ENCODE measurements around the gene B3GAT1.

B3GAT1 gene

DNA sequence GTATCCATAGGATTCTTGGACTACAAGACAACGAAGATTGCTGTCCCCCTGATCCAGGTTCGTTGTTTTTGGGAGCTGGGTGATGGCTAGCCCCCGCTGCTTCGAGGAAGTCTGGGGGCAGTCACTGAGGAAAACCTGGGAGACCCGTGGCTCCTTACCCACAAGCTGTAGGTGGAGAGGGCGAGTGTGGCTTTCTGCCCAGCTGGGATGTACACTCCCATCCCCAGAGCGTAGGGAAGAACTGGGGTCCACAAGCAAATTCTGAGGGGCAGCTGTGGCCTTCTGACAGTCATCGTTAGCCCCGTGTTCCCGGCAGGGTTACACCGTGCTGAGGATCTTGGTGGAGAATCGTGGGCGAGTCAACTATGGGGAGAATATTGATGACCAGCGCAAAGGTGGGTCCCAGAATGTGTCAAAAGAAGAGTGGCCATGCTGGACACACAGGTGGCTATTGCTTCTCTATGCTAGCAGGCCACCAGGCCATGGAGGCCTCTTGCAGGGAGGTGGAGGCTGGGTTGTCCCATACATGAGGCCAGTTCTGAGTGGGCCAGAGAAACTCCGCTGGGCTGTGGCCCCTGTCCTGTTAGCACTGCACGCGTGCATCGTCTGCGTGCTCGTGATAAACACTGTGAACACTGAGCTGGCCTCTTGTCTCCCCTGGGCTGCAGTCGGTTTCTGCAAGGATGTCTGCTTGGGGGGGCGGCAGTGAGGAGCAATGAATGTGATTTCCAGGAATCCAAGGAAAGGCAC is 40.4 kb downstream of the B3GAT1 start:
- DNase-seq, result no peak

DNA sequence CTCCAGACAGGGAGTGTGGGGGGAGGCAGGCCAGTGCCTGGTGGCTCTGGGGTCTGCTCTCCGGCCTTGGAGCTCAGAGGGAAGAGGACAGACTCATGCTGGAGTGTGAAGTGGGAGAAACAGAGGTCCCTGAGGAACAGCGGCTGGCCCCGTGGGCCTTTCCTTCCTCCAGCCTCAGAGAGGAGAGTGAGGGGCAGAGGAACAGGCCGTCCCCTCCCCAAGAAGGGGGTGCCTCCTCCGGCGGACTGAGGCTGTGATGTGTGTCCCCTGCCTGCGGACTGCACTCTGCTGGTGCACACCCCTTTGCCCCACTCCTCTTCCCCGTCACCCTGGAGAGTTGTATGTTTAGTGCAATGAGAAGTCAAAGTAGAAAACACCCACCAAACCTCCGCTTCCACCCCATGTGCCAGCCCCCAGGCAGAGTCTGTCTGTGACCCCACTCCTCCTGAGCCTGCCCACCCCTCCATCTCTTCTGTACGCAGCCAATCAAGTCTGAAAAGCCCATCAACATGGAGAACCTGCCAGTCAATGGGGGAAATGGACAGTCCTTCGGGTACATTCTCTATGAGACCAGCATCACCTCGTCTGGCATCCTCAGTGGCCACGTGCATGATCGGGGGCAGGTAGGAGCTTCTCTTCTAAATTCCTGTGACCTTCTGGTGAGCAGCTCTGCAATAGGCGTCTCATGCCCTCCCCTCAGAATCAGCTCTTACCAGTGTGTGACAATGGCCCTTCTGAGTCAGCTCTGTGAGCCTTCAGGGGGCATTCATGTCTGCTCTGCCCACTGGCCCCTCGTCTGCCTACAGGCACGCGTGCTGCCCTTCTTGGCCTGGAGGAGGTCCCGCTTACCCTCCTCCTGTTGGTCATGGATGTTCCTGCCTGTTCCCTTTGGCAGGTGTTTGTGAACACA is 41.3 kb downstream of the B3GAT1 start:
- no peak for DNase-seq

DNA sequence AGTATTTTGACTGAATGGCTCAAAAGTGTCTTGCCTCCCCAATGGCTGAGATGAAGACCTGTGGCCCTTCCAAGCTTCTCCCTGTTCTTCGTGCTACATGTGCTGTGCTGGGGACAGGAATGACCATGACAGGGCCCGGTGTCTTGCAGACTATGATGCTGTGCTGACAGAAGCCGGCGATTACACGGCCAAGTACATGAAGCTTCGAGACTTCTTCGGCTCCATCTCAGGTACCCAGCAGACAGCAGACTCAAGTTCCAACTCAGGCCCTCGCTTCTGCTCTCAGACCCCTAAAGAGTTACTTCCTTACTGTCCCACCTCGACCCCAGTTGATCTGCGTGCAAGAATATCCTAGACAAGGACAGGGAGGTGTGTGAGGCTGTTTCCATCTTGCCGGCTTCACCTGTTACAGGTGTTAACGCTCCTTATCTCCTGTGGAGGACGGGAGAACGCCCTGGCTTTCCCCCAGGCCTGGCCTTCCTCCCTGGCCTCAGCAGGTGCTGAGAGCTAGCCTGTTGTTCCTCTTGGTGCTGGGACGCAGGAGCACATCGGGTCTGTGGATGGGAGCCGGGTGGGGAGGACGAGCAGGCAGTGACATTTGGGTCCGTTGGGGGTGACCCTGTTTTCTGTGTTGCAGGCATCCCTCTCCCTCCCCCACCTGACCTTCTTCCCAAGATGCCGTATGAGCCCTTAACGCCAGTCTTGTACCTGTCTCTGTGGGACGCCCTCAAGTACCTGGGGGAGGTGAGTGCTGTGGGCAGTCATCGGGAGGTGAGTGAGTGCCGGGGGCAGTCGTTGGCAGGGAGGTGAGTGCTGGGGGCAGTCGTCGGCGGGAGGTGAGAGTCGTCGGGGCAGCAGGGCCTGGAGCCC is 42.2 kb downstream of the B3GAT1 start:
- no peak for DNase-seq

- DNase-seq, result no peak
Observed at GRCh38 chr11:134367781-134368180, 44.3 kb downstream of the B3GAT1 start.

- DNase-seq, result no peak
Observed at GRCh38 chr11:134366254-134366653, 45.8 kb downstream of the B3GAT1 start.

DNA sequence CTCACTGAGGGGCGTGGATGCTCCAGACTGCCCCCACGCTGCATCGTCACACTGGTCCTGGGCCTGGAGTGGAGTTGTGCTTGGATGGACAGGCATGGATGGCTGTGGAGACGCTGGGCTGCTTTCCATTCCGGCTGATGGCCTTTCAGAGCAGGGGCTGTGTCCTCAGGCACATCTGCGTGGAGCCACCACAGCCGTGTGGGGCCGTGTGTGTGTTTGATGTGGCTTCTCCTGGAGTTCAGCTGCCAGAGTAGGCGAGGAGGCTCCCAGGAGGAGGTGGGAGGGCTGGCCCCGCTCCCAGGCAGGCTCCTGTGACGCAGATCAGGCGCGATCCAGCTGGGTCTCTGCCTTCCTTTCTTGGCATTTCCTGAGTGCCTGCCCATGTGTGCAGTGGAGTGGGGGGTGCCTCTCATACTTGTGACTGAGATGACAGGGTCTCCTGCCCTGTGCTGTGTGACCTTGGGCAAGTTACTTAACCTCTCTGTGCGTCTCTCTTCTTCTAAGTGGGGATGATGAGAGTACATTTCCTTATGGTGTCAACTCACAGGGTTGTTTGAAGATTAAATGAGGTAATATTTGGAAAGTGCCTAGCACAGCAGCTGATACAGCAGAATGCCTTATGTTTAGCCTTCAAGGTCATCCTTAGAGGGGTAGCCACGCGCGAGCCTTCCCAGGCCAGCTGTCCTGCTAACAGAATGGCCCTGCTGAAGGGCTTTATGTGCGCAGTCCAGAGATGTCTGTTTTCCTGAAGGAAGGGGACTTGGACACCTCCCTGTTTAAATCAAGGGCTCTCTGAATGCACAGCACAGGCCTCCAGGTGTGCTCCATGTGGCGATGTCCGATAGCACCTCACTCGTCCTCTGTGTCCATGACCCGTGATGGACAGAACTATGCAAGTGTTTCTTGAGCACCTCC is 46.8 kb downstream of the B3GAT1 start:
- no peak for DNase-seq

- DNase-seq, result no peak
Observed at GRCh38 chr11:134364261-134364660, 47.8 kb downstream of the B3GAT1 start.

- no peak for DNase-seq
Observed at GRCh38 chr11:134363592-134363991, 48.5 kb downstream of the B3GAT1 start.

- DNase-seq, result no peak
Observed at GRCh38 chr11:134363161-134363560, 48.9 kb downstream of the B3GAT1 start.

- no peak for DNase-seq
Observed at GRCh38 chr11:134362192-134362901, 49.7 kb downstream of the B3GAT1 start.

DNA sequence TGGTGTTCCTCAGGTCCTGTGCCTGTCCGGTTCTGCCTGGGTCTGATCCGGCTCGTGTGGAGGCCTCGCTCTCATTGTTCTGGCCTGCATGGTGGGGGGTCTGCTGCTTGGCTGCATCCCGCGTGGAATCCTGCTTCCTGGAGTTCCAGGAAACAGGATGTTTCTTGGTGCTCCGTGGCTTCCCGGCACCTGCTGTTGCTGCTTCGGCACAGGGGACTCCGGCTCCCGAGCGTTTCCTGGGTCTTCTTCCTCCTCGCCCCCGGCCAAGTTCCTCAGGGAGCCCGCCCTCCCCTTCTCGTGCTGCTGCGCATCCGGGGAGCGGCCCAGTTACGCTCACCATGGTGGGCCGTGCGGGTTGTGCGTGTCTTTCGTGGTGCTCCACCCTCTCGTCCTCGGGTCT is 50.4 kb downstream of the B3GAT1 start:
- DNase-seq, result no peak

- peak; percentile 70 to 74 for DNase-seq
Observed at GRCh38 chr11:134360050-134360835, 51.8 kb downstream of the B3GAT1 start.

DNA sequence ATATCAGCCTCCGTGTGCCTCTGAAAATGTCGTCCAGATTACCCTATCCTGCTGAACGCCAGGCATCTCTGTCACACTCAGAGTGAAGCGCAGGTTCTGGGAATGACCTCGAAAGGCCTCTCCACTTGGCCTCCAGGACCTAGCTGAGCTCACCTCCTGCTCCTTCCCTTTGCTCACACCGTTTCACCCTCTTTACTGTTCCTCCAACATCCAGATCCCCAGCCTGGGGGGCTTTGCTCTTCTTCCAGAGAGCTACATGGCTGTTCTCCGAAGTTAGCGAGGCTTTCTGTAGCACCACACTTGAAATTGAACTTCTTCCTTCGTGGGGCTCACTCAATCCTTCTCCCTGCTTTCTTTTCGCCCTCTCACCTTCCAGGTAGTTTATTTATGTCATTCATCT is 52.4 kb downstream of the B3GAT1 start:
- no peak for DNase-seq

DNA sequence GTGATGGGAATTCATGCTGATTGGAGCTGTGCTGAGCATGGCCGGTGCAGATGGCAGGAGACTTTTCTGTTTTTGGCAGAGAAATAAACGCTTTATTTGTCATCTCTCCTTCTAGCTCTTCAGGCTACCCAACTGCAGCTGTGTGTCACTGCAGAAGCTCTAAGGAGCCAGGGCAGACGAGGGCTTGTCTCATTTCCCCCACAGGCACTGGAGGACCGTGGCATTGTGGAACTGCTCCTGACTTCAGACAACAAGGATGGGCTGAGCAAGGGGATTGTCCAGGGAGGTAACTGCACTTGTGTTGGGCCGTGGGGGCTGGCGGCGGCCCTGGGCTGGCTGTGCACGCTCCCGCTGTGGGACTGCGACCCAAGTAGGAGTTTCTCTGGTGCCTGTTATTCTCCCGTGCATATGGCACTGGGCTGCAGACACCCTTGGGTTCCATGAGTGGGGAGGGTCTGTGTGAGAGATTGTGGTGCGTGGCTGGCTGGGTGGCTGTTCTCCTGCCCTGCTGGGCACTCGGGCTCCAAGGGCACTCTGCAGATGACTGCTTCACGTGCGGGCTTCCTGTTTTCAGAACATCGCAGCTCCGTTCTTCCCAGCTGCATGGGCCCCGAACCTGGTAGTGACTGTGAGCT is 53.1 kb downstream of the B3GAT1 start:
- DNase-seq, result no peak

DNA sequence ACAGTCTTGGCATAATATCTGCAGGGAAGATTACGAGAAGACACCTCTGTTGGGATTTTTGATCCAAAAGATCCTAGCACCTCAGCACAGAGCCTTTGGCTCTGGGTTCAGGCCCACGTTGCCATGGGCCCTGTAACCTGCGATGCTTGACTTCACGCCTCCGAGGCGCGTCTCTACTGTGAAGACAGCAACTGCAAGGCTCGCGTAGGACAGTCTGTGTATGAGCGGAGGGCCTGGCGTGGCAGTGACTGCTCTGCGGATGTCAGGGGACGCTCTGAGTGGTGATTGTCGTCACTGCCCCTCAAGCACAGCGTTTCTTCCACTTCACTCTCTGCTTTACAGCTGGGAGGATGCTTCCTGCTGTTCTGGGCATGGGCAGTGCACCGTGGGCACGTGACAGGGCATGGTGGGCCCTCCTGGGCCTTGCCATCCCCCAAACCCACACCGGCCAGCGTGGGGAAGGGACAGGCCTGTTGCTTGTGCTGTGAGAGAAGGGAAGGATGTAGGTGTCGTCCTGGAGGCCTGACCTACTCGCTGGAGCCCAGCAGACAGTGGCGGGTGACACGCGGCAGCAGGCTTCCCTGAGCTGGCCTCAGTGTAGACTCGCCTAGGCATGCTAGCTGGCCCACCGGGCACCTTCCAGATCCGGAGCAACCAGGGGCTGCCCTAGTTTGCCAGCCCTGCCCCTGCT is 53.7 kb downstream of the B3GAT1 start:
- no peak for DNase-seq

- DNase-seq, result no peak
Observed at GRCh38 chr11:134357545-134357839, 54.5 kb downstream of the B3GAT1 start.

DNA sequence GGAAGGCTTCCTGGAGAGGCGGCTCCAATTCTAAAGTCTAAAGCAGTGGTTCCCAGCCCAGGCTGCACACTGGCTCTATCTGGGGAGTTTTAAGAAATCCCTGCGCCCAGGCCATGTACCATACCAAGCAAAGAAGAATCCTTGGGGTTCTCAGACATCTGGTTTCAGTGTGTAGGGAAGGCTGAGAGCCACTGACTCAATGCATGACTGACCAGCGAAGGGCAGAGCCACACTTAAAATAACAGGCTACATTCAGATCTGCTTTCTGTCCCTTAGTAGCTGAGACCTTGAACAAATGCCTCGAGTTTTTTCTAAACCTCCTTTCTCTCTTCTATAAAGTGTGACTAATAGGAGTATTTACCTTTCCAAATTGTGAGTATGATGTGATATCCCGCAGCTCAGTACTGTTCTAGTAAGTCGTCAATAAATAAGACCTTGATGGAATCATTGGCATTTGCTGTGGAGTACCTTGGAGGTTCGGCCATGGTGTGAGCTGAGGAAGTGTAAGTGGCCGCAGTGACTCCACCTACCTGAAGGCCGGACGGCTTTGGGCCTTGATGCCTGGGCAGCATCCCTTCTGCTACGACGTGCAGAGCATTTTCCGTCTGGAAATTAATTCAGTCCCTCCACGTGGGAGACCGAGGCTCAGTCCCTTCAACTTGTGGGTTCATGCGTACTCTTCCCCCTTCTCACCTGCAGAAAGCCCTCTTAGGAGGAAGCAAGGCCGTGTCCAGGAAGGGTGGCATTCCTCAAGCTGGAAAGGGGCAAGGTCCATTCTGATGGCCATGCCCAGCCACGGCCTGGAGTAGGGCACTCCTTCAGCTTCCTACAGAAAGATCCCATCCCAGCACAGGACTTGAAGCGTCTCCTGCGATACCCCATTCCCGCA is 55.1 kb downstream of the B3GAT1 start:
- DNase-seq, result no peak

DNA sequence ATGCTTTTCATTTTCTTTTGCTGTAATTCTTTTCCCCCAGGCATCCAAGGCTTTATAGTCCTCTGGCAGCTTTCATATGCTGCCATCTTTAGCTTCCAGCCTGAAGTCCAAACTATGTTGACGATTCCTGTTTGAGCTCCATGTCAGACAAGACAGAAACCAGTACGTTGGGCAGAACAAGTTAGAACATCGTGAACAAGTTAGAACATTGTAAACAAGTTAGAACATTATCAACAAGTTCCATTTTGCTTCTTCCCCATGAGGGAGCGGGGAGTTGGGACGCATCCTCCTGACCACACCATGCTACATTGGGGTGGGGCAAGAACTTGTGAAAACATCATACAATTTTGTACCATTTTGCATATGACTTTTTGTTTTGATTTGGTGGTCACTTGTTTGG is 56.4 kb downstream of the B3GAT1 start:
- DNase-seq, result no peak

Measured in inflammatory macrophage (primary cell).